Choroid plexus epithelial cell (primary cell): ENCODE measurements around the gene CCDC60.

Experiments used
- DNase-seq: peaks from one replicate; pipeline ENCODE4 v3.0.0-alpha.2; 2010; ENCODE audit warnings: low read depth
- H3K4me3 ChIP-seq: 2 replicates; pipeline ENCODE4 v1.5.1; 2011; ENCODE audit warnings: low read depth, mild to moderate bottlenecking, control low read depth, low read length, moderate library complexity
- CTCF ChIP-seq: conservative IDR thresholded peaks from 2 replicates; pipeline ENCODE4 v1.5.1; 2011; ENCODE audit warnings: low read depth, mild to moderate bottlenecking, control low read depth, inconsistent platforms, low read length, moderate library complexity

The CCDC60 gene

GRCh38 chr12:119463211-119463926, 128.8 kb downstream of the CCDC60 start:
- no peak overlapping the region for H3K4me3 ChIP-seq
- DNase-seq, result no peak
- no peak for TF ChIP-seq CTCF

DNA sequence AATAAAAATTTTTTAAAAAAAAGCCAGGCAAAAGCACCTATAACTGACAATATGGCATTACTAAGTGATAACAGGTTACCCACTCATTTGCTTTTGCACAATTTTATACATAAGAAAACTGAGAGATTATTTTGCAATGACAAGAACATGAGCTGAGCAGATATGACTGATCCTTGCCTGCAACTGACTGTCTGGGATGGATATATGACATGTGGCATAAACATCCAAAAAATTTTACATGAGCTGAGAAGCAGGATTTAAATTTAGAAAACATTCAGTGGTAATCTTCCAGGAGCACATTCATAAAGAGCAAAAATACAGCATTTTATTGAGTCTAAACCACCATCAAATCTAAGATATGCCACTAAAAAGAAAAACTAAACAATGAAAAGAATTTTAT, 133.8 kb downstream of the CCDC60 start:
- no peak for DNase-seq
- TF ChIP-seq CTCF, result no peak
- H3K4me3 ChIP-seq, result no peak overlapping the region

GRCh38 chr12:119475650-119476049, 141.1 kb downstream of the CCDC60 start:
- H3K4me3 ChIP-seq, result no peak overlapping the region
- DNase-seq, result no peak
- no peak for TF ChIP-seq CTCF

DNA sequence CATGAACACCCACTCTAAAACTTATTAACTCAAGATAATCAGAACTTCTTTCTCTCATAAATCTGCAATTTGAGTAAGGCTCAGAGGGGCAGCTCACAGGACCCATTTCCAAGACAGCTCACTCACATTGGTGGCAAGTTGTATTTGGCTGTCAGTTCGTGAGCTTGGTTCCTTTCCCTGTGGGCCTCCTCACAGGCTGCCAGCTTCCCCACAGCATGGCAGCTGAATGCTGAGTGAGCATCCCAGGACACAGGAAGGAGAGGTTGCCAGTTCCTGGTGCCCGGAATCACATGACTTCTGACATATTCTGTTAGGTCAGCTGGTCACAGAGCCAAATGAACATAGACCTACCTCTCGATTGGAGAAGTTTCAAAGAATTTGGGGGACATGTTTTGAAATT, 142.4 kb downstream of the CCDC60 start:
- DNase-seq, result no peak
- TF ChIP-seq CTCF, result no peak

GRCh38 chr12:119479121-119479561, 144.6 kb downstream of the CCDC60 start:
- no peak for TF ChIP-seq CTCF
- H3K4me3 ChIP-seq, result no peak overlapping the region
- no peak for DNase-seq

More for the DNA sequence above, 142.4 kb downstream of the CCDC60 start:
- H3K4me3 ChIP-seq, result no peak overlapping the region

GRCh38 chr12:119480551-119480950, 146.0 kb downstream of the CCDC60 start:
- DNase-seq, result no peak
- no peak for TF ChIP-seq CTCF
- no peak overlapping the region for H3K4me3 ChIP-seq

DNA sequence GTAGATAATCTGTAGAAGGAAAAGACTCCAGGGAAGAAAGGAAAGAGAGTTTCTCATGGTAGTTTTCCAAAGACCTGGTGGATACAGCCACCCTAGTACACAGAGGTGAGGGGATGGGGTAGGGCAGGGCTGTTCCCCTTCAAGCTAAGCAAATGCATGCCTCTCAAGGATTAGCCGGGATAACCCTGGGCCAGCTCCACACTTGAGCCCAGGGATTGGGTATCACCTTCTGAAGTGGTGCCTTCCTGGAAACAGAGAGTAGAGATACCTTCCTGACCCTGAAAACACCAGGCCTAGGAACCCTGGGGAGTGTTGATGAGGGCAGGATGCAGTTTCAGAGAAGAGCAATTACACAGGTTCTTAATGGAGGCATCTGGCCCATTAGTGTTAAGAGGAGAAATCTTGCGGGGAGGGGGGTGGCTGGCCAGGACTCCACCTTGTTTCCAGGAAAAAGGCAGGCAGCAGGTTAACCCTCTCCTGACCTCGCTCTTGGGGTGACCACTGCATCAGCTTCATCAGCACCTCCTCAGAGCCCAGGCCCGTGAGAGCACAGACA, 152.1 kb downstream of the CCDC60 start:
- H3K4me3 ChIP-seq, result no peak overlapping the region
- no peak for TF ChIP-seq CTCF
- no peak for DNase-seq
